HFF-Myc (cell line): ENCODE data around the gene APH1A.

ENCODE experiments used
- DNase-seq: peaks from one replicate; pipeline ENCODE4 v3.0.0-alpha.2; 2011; ENCODE audit warnings: low read depth; ENCODE audit errors: extremely low read depth
- H3K4me3 ChIP-seq: replicated peaks from 2 replicates; pipeline ENCODE4 v1.5.1; 2011; ENCODE audit warnings: low read depth, mild to moderate bottlenecking, control low read depth, low read length
- TF ChIP-seq, protein P1 (sequence below): IDR thresholded peaks from 2 replicates; pipeline ENCODE4 v1.5.1; 2012; ENCODE audit warnings: mild to moderate bottlenecking, low read depth, low read length, control low read depth; ENCODE audit errors: missing control alignments

Gene APH1A

GRCh38 chr1:150299716-150300115 is 30.9 kb upstream of the APH1A start:
- TF ChIP-seq, protein P1, sequence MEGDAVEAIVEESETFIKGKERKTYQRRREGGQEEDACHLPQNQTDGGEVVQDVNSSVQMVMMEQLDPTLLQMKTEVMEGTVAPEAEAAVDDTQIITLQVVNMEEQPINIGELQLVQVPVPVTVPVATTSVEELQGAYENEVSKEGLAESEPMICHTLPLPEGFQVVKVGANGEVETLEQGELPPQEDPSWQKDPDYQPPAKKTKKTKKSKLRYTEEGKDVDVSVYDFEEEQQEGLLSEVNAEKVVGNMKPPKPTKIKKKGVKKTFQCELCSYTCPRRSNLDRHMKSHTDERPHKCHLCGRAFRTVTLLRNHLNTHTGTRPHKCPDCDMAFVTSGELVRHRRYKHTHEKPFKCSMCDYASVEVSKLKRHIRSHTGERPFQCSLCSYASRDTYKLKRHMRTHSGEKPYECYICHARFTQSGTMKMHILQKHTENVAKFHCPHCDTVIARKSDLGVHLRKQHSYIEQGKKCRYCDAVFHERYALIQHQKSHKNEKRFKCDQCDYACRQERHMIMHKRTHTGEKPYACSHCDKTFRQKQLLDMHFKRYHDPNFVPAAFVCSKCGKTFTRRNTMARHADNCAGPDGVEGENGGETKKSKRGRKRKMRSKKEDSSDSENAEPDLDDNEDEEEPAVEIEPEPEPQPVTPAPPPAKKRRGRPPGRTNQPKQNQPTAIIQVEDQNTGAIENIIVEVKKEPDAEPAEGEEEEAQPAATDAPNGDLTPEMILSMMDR, result no peak
- DNase-seq, result no peak
- H3K4me3 ChIP-seq, result no peak overlapping the region

DNA sequence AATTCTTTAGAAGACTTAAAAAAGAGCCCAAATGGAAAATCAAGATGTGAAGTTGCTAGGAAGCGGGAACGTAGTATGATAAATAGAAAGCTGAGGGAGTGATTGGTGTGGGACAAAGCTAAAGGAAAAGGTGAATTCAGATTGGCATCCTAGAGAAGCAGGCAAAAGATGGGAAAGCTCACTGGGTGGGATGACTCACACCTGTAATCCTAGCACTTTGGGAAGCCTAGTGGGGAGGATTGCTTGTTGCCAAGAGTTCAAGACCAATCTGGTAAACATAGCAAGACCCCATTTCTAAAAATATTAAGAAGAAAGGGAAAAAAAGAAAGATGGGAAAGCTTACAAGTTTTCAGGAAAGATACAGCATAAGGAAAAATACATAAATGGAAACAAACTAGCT is 26.7 kb upstream of the APH1A start:
- TF ChIP-seq, protein P1, result no peak
- no peak for DNase-seq
- H3K4me3 ChIP-seq, result no peak overlapping the region

DNA sequence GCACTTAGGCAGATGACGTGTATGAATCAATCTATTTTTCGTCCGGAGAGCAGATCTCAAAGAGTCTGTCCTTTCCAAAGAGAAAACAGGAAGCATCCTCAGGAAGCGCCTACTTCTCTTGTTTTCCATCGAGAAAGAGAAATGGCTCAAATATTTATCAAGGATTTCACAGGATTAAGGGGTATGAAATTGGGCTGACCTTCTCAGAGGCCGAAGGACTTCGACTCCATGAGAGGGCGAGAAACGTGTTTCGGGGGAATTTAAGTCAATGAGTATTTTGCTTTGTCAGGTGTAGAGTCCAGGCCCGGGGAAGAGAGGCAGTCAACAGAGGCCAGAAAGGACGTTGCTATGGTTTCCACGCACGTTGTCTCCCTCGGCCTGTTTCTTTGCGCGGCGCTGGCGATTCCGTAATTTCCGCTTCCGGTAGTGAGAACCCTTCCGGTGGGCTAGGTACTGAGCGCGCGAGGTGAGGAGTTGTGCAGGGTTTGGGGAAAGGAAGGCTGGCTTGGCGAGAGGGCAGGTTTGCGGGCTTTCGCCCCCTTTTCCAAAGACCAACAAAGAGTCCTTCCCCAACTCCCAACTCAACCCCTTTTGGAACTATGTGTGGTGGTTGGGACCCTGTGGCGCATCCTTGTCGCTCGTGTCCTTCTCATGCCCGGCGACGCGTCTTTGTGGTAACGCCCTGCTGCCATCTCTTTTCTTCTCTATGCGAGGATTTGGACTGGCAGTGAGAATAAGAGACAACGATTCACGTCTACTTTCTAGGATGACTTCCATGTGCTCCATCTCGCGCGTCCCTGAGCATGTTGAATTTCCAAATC is 24.8 kb upstream of the APH1A start, which contains the start of gene MRPS21:
TSS of gene MRPS21 (plus strand) at position 429 of the 821 bp plus-strand sequence. CDS start 506 bp downstream, outside the sequence.
- H3K4me3 ChIP-seq, result peak within 1 kb of the TSS; percentile 97
- TF ChIP-seq, protein P1, result no peak
- DNase-seq, result peak; percentile 89

DNA sequence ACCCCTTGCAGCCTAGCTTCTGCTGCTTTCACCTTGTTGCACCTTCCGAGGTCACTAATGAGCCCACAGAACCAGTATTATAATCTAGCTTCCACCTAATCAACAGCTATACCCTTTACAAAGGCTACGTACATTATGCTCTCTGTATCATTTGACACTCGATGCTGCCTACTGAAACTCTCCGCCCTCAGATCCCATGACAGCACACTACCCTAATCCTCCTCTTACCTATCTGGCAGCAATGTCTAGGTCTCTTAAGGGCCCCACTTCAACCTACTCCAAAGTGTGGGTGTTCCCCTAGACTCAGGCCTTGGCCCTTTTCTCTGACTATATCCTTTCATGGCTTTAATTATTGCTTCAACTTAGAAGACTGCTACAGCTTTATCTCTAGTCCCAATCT is 20.0 kb upstream of the APH1A start:
- H3K4me3 ChIP-seq, result no peak overlapping the region
- TF ChIP-seq, protein P1, result no peak
- no peak for DNase-seq

DNA sequence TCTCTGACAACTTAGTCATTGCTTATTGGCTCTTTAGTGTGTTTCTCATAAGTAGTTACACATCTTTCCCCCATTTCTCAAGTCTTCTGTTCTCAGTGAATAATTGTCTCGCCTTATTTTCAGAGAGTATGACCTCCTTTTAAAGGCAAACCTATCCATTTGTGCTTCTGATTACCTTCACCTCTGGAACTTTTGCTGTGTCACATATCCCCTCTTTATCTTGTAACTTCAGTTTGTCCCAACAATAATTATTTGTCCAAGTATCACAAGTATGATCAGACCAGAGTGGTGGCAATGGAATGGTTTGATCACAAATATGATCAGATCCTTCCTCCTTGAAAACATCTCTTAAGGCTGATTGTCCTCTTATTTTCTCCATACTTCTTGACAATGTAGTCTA is 19.6 kb upstream of the APH1A start:
- DNase-seq, result no peak
- no peak overlapping the region for H3K4me3 ChIP-seq
- TF ChIP-seq, protein P1, result no peak

- peak overlapping the region; percentile 50 for H3K4me3 ChIP-seq
- DNase-seq, result no peak
- TF ChIP-seq, protein P1, result no peak
Measured at GRCh38 chr1:150283260-150283659, 14.4 kb upstream of the APH1A start.
